SU-DHL-6 (cell line): ENCODE results near the gene NTSR1.

ENCODE experiments used
- EZH2phosphoT487 ChIP-seq: fragments of 200-600 bp; sonication (generic), shearing (Covaris generic); conservative IDR thresholded peaks from 2 replicates; pipeline ENCODE4 v1.6.1; 2018; ENCODE audit warnings: mild to moderate bottlenecking, antibody characterized with exemption, low read length, moderate library complexity, mixed read lengths
- TF ChIP-seq, protein P1 (sequence below): fragments of 200-600 bp; sonication (generic); IDR thresholded peaks from one replicate; pipeline ENCODE4 v1.5.1; 2017; ENCODE audit warnings: antibody characterized with exemption, mild to moderate bottlenecking, low read length, moderate library complexity; ENCODE audit not compliant: insufficient read depth, poor library complexity, severe bottlenecking

DNA sequence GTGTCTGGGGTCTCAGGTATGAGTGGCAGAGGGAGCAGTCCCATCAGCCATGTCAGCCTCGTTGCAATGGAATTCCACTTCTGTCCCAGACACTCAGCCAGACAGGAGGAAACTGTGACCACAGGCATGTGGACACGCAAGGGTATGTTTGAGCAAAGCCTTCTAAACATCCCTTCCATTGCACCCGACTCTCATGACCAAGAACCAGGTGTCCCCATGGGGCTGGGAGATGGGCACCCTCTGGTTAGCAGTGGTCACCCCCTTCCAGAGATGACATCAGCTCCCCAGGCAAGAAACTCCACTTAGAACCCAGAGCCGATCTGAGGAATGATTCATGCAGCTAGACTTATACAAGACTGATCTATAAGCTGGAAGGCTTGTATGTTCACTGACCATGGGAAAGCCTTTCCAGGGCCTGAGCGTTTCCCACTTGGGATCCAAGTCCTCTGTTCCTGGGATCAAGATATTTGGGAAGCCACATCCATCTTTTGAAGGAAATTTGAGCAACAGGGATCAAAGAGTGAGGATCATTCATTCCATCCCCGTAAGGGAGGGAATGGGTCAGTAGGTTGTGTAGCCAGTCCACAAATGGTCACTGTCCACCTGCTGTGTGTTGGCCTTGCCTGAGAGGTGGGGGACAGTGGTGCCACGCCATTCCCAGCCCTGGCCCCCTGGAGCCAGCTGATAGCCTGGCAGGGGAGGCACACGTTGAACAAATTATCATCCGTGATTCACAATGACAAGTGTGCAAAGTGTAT lies 83.7 kb downstream of the NTSR1 start:
- TF ChIP-seq, protein P1, sequence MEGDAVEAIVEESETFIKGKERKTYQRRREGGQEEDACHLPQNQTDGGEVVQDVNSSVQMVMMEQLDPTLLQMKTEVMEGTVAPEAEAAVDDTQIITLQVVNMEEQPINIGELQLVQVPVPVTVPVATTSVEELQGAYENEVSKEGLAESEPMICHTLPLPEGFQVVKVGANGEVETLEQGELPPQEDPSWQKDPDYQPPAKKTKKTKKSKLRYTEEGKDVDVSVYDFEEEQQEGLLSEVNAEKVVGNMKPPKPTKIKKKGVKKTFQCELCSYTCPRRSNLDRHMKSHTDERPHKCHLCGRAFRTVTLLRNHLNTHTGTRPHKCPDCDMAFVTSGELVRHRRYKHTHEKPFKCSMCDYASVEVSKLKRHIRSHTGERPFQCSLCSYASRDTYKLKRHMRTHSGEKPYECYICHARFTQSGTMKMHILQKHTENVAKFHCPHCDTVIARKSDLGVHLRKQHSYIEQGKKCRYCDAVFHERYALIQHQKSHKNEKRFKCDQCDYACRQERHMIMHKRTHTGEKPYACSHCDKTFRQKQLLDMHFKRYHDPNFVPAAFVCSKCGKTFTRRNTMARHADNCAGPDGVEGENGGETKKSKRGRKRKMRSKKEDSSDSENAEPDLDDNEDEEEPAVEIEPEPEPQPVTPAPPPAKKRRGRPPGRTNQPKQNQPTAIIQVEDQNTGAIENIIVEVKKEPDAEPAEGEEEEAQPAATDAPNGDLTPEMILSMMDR, result no peak
- no peak for TF ChIP-seq EZH2phosphoT487
